K562 treated with DMSO at 1 percent for 4 hours (cell line): ENCODE data around the gene EFCAB6. TPM values are rescaled to one million over a fixed set of nuclear protein-coding genes. Genes with fewer than 3 reads are reported as not detected.

ENCODE experiments used
- total RNA-seq: library from RNA; unstranded; fragments of 300-600 nt; gene quantifications from 2 replicates; pipeline ENCODE4 v1.2.3, GENCODE V29; 2022; ENCODE audit not compliant: insufficient read depth

Gene EFCAB6
- total RNA-seq, result not detected in 2 replicates

DNA sequence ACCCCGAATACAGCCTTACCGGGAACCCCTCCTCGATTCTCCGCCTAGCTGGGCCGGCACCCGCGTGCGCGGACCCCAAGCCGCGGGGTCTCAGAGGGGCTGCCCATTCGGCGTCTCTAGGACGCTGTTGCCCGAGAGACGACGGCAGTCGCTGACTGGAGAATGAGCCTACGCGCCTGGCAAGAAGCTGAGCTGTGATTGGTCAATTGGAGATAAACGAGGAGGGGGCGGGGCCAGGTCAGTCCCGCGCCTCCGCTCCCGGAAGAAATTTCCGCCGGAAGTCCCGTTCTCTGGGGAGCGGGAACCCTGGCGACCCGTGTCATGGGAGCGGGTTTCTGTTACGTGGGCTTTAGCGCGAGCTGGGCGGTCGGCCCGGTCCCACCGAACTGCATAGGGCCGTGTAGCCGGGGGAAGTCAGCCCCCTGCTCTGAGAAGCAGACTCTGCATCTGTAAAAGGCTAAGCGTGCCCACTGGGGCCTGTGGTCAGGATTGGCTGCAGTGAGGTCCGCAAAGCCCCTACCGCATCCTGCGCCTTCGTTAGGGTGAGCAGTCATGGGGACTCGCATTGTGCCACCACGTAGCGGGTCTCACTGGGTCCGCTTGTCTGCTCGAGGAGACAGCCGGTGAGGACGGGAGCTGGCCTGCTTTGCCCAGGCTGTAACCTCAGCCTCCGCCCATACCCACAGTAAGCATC is at the start of gene EFCAB6:
Gene EFCAB6 (minus strand): TSS at position 157 of the 694 bp plus-strand sequence. CDS start 29,987 bp downstream, outside the sequence.

Other genes with a start within 250 kb of the EFCAB6 start
- not detected in 2 replicates for gene SULT4A1, start 50.2 kb upstream of the EFCAB6 start, total RNA-seq
- not detected in 2 replicates for gene PNPLA5, start 79.7 kb upstream of the EFCAB6 start, total RNA-seq
- not detected in 2 replicates for gene PNPLA3, start 111.5 kb upstream of the EFCAB6 start, total RNA-seq
- gene SAMM50, start 143.1 kb upstream of the EFCAB6 start, total RNA-seq, result 27.0 and 36.5 TPM in 2 replicates
- gene PARVB, start 212.0 kb upstream of the EFCAB6 start, total RNA-seq, result 28.7 and 32.8 TPM in 2 replicates